ENCODE measurements around the gene PCBP1.

- TF ChIP-seq CTCF (IDR thresholded peaks at IDR 0.05 in 8 of 11, conservative IDR thresholded peaks at IDR 0.05 in 3 of 11) (no peak), POLR2A (IDR thresholded peaks at IDR 0.05) (no peak)
These were observed 39.8 kb upstream of the PCBP1 start for GRCh38 chr2:70047451-70047850.
